ENCODE data around the gene ITGAE. TPM values are rescaled to one million over a fixed set of nuclear protein-coding genes. Genes with fewer than 3 reads are reported as not detected.

The ITGAE gene
- total and polyA plus RNA-seq, 2 donors from 2014 or later = 16.5 to 46.3 TPM

GRCh38 chr17:3690094-3690715 is 110.8 kb downstream of the ITGAE start:
- H3K4me3 ChIP-seq (ENCODE audit: low read length in 3 of 3) = no peak overlapping the region
- no peak overlapping the region for H3K9ac ChIP-seq (ENCODE audit: low read length in 3 of 3)
- DNase-seq (peak in 1 of 5 donors; percentile 64), FAIRE-seq (no peak)
- intact Hi-C loops (cut with DNase I) = no loop called here
- H3K36me3 ChIP-seq (ENCODE audit: control insufficient read depth in 2 of 3, insufficient read depth in 3 of 3, low read length in 3 of 3) = no peaks in the 10 kb centered on the region
- no peaks in the 10 kb centered on the region for H3K27me3 ChIP-seq (ENCODE audit: control insufficient read depth, insufficient read depth, low read length)
- no peak overlapping the region for H3K27ac ChIP-seq (ENCODE audit: low read depth in 2 of 2, low read length in 2 of 2)
- no peaks in the 10 kb centered on the region for H3K4me1 ChIP-seq (ENCODE audit: control insufficient read depth in 2 of 3, insufficient read depth in 2 of 3, low read depth in 1 of 3, low read length in 3 of 3)
- no peaks in the 10 kb centered on the region for H3K9me3 ChIP-seq (ENCODE audit: control insufficient read depth in 2 of 3, insufficient read depth in 1 of 3, low read length in 3 of 3)
- TF ChIP-seq, protein P1, sequence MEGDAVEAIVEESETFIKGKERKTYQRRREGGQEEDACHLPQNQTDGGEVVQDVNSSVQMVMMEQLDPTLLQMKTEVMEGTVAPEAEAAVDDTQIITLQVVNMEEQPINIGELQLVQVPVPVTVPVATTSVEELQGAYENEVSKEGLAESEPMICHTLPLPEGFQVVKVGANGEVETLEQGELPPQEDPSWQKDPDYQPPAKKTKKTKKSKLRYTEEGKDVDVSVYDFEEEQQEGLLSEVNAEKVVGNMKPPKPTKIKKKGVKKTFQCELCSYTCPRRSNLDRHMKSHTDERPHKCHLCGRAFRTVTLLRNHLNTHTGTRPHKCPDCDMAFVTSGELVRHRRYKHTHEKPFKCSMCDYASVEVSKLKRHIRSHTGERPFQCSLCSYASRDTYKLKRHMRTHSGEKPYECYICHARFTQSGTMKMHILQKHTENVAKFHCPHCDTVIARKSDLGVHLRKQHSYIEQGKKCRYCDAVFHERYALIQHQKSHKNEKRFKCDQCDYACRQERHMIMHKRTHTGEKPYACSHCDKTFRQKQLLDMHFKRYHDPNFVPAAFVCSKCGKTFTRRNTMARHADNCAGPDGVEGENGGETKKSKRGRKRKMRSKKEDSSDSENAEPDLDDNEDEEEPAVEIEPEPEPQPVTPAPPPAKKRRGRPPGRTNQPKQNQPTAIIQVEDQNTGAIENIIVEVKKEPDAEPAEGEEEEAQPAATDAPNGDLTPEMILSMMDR (IDR thresholded peaks at IDR 0.05; ENCODE audit: borderline replicate concordance, extremely low read depth, insufficient read depth) = no peak

GRCh38 chr17:3689262-3690093 is 111.5 kb downstream of the ITGAE start:
- Histone ChIP-seq H3K9ac (ENCODE audit: low read length in 3 of 3) (no peak overlapping the region), H3K27ac (ENCODE audit: low read depth in 2 of 2, low read length in 2 of 2) (no peak overlapping the region), H3K4me1 (ENCODE audit: control insufficient read depth in 2 of 3, insufficient read depth in 2 of 3, low read depth in 1 of 3, low read length in 3 of 3) (no peaks in the 10 kb centered on the region), H3K9me3 (ENCODE audit: control insufficient read depth in 2 of 3, insufficient read depth in 1 of 3, low read length in 3 of 3) (no peaks in the 10 kb centered on the region), H3K36me3 (ENCODE audit: control insufficient read depth in 2 of 3, insufficient read depth in 3 of 3, low read length in 3 of 3) (no peaks in the 10 kb centered on the region), H3K4me3 (ENCODE audit: low read length in 3 of 3) (no peak overlapping the region), H3K27me3 (ENCODE audit: control insufficient read depth, insufficient read depth, low read length) (peaks cover 3% of the 10 kb centered on the region)
- FAIRE-seq (no peak), DNase-seq (peak in 1 of 5 donors; percentile 43)
- TF ChIP-seq, protein P1 (IDR thresholded peaks at IDR 0.05; ENCODE audit: borderline replicate concordance, extremely low read depth, insufficient read depth) = no peak
- intact Hi-C loops (cut with DNase I) = no loop called here

DNA sequence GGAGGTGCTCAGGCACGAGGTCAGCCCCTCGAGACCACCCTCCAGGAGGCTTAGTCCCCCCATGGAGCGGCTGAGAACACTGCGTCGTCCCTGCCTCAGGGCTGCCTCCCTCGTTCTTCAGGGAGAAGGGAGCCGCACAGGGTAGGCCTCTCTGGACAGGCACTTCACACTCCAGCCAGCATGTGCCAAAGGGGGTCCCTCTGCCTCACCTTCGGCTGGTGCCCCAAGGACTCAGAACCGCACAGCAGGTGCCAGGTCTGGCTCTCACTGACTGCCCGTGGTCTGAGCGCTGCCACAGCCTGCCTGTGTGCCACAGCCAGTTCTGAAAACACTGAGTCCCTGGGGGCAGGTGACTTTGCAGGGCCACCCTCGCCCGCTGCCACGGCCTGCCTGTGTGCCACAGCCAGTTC is 112.1 kb downstream of the ITGAE start:
- DNase-seq = peak in 1 of 5 donors; percentile 59
- Histone ChIP-seq H3K4me3 (ENCODE audit: low read length in 3 of 3) (no peak overlapping the region), H3K27me3 (ENCODE audit: control insufficient read depth, insufficient read depth, low read length) (peaks cover 3% of the 10 kb centered on the region), H3K4me1 (ENCODE audit: control insufficient read depth in 2 of 3, insufficient read depth in 2 of 3, low read depth in 1 of 3, low read length in 3 of 3) (no peaks in the 10 kb centered on the region), H3K9me3 (ENCODE audit: control insufficient read depth in 2 of 3, insufficient read depth in 1 of 3, low read length in 3 of 3) (no peaks in the 10 kb centered on the region), H3K27ac (ENCODE audit: low read depth in 2 of 2, low read length in 2 of 2) (no peak overlapping the region), H3K36me3 (ENCODE audit: control insufficient read depth in 2 of 3, insufficient read depth in 3 of 3, low read length in 3 of 3) (no peaks in the 10 kb centered on the region), H3K9ac (ENCODE audit: low read length in 3 of 3) (no peak overlapping the region)
- FAIRE-seq = no peak
- intact Hi-C loops (cut with DNase I) = no loop called here
- TF ChIP-seq, protein P1 (IDR thresholded peaks at IDR 0.05; ENCODE audit: borderline replicate concordance, extremely low read depth, insufficient read depth) = no peak

All from kidney (tissue), 14 donors.